DND-41 (cell line): Measurements from ENCODE around the gene AP3M1.

ENCODE experiments used
- ATAC-seq: fragments of 200-7000 bp; cut with Tn5 transposase; 3 replicates; pipeline ENCODE4 v1.9.1; 2021; ENCODE audit warnings: low read depth; ENCODE audit not compliant: insufficient read depth
- DNase-seq: peaks from one replicate; pipeline ENCODE4 v3.0.0-alpha.2; 2020
- H2AFZ ChIP-seq: 2 replicates; pipeline ENCODE4 v1.6.0; 2012; ENCODE audit warnings: low read depth, low read length
- H3K27ac ChIP-seq: 2 replicates; pipeline ENCODE4 v1.5.1; 2012; ENCODE audit warnings: low read length, inconsistent platforms
- H3K27me3 ChIP-seq: fragments of 200-600 bp; sonication (generic); 2 replicates; pipeline ENCODE4 v1.6.0; 2012; ENCODE audit warnings: low read length, mild to moderate bottlenecking, inconsistent platforms; ENCODE audit not compliant: insufficient read depth, poor library complexity
- H3K36me3 ChIP-seq: 2 replicates; pipeline ENCODE4 v1.5.1; 2012; ENCODE audit warnings: low read length, inconsistent platforms; ENCODE audit not compliant: insufficient read depth
- H3K4me1 ChIP-seq: 2 replicates; pipeline ENCODE4 v1.5.1; 2012; ENCODE audit warnings: mild to moderate bottlenecking, low read length; ENCODE audit not compliant: insufficient read depth
- H3K4me2 ChIP-seq: 2 replicates; pipeline ENCODE4 v1.6.0; 2012; ENCODE audit warnings: mild to moderate bottlenecking, moderate library complexity, low read length, inconsistent platforms; ENCODE audit not compliant: insufficient read depth
- H3K4me3 ChIP-seq, 2 experiments: fragments of 200-600 bp in 1 of 2; shearing (Covaris generic) in 1 of 2; 2 replicates each; pipeline ENCODE4 v1.5.1; 2012 to 2016; ENCODE audit warnings: inconsistent platforms in 2 of 2, low read length in 2 of 2, mild to moderate bottlenecking in 2 of 2, low read depth in 1 of 2, moderate library complexity in 1 of 2
- H3K79me2 ChIP-seq: 2 replicates; pipeline ENCODE4 v1.6.0; 2012; ENCODE audit warnings: low read length, inconsistent platforms; ENCODE audit not compliant: insufficient read depth
- H3K9ac ChIP-seq: 2 replicates; pipeline ENCODE4 v1.6.0; 2012; ENCODE audit warnings: low read depth, mild to moderate bottlenecking, inconsistent platforms, low read length, moderate library complexity
- H3K9me3 ChIP-seq: 2 replicates; pipeline ENCODE4 v1.5.1; 2012; ENCODE audit warnings: low read length, moderate library complexity, mild to moderate bottlenecking, inconsistent platforms; ENCODE audit not compliant: insufficient read depth, severe bottlenecking
- H4K20me1 ChIP-seq: 2 replicates; pipeline ENCODE4 v1.6.0; 2012; ENCODE audit warnings: low read length; ENCODE audit not compliant: insufficient read depth
- EZH2 ChIP-seq: IDR thresholded peaks from 3 replicates; pipeline ENCODE4 v1.6.1; 2012; ENCODE audit warnings: borderline replicate concordance, low read depth, mild to moderate bottlenecking, moderate library complexity, low read length, inconsistent platforms; ENCODE audit not compliant: severe bottlenecking
- TF ChIP-seq, protein P1 (sequence below): IDR thresholded peaks from 2 replicates; pipeline ENCODE4 v1.5.1; 2012; ENCODE audit warnings: borderline replicate concordance, low read length, moderate library complexity, mild to moderate bottlenecking; ENCODE audit not compliant: poor library complexity, severe bottlenecking; ENCODE audit errors: extremely low read depth

The AP3M1 gene

GRCh38 chr10:74086317-74086716 is 64.3 kb downstream of the AP3M1 start:
- H3K9me3 ChIP-seq: no peaks in the 10 kb centered on the region
- no peak for ATAC-seq
- TF ChIP-seq, protein P1, sequence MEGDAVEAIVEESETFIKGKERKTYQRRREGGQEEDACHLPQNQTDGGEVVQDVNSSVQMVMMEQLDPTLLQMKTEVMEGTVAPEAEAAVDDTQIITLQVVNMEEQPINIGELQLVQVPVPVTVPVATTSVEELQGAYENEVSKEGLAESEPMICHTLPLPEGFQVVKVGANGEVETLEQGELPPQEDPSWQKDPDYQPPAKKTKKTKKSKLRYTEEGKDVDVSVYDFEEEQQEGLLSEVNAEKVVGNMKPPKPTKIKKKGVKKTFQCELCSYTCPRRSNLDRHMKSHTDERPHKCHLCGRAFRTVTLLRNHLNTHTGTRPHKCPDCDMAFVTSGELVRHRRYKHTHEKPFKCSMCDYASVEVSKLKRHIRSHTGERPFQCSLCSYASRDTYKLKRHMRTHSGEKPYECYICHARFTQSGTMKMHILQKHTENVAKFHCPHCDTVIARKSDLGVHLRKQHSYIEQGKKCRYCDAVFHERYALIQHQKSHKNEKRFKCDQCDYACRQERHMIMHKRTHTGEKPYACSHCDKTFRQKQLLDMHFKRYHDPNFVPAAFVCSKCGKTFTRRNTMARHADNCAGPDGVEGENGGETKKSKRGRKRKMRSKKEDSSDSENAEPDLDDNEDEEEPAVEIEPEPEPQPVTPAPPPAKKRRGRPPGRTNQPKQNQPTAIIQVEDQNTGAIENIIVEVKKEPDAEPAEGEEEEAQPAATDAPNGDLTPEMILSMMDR: no peak
- no peak for TF ChIP-seq EZH2
- no peak overlapping the region for H3K4me2 ChIP-seq
- H4K20me1 ChIP-seq: no peaks in the 10 kb centered on the region
- no peak overlapping the region for H3K4me3 ChIP-seq
- no peak overlapping the region for H2AFZ ChIP-seq
- H3K27ac ChIP-seq: no peak overlapping the region
- no peaks in the 10 kb centered on the region for H3K27me3 ChIP-seq
- H3K9ac ChIP-seq: no peak overlapping the region
- DNase-seq: no peak
- no peaks in the 10 kb centered on the region for H3K79me2 ChIP-seq
- no peaks in the 10 kb centered on the region for H3K4me1 ChIP-seq
- H3K36me3 ChIP-seq: no peaks in the 10 kb centered on the region

DNA sequence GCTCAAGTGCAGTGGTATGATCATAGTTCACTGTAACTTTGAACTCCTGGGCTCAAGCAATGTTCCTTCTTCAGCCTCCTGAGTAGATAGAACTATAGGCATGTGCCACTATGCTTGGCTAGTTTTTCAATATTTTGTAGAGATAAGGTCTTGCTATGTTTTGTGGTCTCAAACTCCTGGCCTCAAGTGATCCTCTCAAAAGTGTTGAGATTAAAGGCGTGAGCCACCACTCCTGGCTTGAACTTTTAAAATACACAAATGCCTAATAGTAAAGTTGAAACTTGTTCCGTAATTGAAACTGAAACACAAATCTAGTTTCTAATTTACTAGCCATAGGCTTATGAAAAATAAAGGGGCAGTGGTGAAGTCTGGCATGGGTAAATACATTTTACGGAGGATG is 65.7 kb downstream of the AP3M1 start:
- no peaks in the 10 kb centered on the region for H4K20me1 ChIP-seq
- H3K27ac ChIP-seq: no peak overlapping the region
- no peaks in the 10 kb centered on the region for H3K4me1 ChIP-seq
- no peaks in the 10 kb centered on the region for H3K79me2 ChIP-seq
- no peak overlapping the region for H3K4me2 ChIP-seq
- no peak for DNase-seq
- no peak for TF ChIP-seq EZH2
- TF ChIP-seq, protein P1: no peak
- no peak overlapping the region for H3K9ac ChIP-seq
- H3K36me3 ChIP-seq: no peaks in the 10 kb centered on the region
- H2AFZ ChIP-seq: no peak overlapping the region
- H3K9me3 ChIP-seq: no peaks in the 10 kb centered on the region
- no peaks in the 10 kb centered on the region for H3K27me3 ChIP-seq
- no peak for ATAC-seq
- no peak overlapping the region for H3K4me3 ChIP-seq

DNA sequence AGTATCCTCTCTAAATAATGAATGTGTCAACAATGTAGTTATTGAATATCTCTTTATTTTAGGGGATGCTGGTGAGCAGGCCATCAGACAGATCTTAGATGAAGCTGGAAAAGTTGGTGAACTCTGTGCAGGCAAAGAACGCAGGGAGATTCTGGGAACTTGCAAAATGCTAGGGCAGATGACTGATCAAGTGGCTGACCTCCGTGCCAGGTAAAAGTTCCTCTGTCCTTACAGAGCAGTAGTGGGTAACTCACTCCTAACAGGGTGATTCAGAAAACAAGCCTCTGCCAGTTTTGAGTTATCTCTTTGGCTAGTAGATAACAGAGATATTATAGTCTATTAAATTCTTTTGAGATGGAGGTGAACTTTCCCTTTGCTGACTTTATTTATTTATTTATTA is 67.3 kb downstream of the AP3M1 start:
- TF ChIP-seq, protein P1: no peak
- TF ChIP-seq EZH2: no peak
- Histone ChIP-seq H3K4me3 (no peak overlapping the region), H4K20me1 (no peaks in the 10 kb centered on the region), H3K27me3 (no peaks in the 10 kb centered on the region), H3K79me2 (no peaks in the 10 kb centered on the region), H3K27ac (no peak overlapping the region), H3K9me3 (no peaks in the 10 kb centered on the region), H3K9ac (no peak overlapping the region), H2AFZ (no peak overlapping the region), H3K4me1 (no peaks in the 10 kb centered on the region), H3K4me2 (no peak overlapping the region), H3K36me3 (no peaks in the 10 kb centered on the region)
- no peak for ATAC-seq
- DNase-seq: no peak
